Body of pancreas (tissue), 4 donors: ENCODE results near the gene MAU2.

Experiments
- CTCF ChIP-seq, 7 experiments: fragments of 450-650 bp in 4 of 7; fragments of 200-600 bp in 3 of 7; sonication (generic) in 3 of 7; IDR thresholded peaks; one replicate each; pipeline ENCODE4 v1.5.1; 2016 to 2019; ENCODE audit warnings: antibody characterized with exemption in 7 of 7
- POLR2A ChIP-seq, 3 donors: fragments of 450-650 bp; IDR thresholded peaks; one replicate each; pipeline ENCODE4 v1.6.1; 2016; ENCODE audit warnings: antibody characterized with exemption in 3 of 3, mild to moderate bottlenecking in 2 of 3

GRCh38 chr19:19361075-19361594, 40.5 kb downstream of the MAU2 start:
- TF ChIP-seq CTCF (IDR thresholded peaks at IDR 0.05) (peak; percentile 68 to 88 (median 82)), POLR2A (IDR thresholded peaks at IDR 0.05) (no peak)
